Testis (tissue), 2 donors: Measurements from ENCODE around the gene AUTS2.

Source experiments
- POLR2A ChIP-seq: fragments of 450-650 bp; IDR thresholded peaks from one replicate; pipeline ENCODE4 v1.6.1; 2017; ENCODE audit warnings: antibody characterized with exemption, mild to moderate bottlenecking, moderate library complexity
- TF ChIP-seq, protein P1 (sequence below), 3 experiments: fragments of 450-650 bp in 2 of 3; fragments of 200-600 bp in 1 of 3; sonication (generic) in 1 of 3; IDR thresholded peaks; one replicate each; pipeline ENCODE4 v1.5.1; 2016 to 2019; ENCODE audit warnings: antibody characterized with exemption in 3 of 3, mild to moderate bottlenecking in 2 of 3, moderate library complexity in 1 of 3

DNA sequence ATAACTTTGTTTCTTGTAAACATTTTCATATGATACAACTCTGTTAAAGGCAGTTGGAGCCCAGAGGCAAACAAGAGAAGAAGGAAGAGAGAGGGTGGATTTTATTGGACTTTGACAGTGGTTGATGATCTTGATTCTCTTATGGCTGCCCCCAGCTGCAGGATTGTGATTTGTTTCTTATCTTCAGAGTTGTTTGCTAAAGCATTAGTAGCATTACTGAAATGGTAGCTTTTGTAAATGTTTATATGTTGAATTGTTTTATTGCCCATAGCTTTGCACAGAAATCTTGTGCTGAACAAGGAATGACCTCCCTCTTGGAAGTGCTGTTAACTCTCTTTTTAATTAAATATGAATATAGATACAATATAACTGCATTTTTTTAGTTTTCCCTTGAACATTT lies 309.4 kb downstream of the AUTS2 start:
- TF ChIP-seq, protein P1, sequence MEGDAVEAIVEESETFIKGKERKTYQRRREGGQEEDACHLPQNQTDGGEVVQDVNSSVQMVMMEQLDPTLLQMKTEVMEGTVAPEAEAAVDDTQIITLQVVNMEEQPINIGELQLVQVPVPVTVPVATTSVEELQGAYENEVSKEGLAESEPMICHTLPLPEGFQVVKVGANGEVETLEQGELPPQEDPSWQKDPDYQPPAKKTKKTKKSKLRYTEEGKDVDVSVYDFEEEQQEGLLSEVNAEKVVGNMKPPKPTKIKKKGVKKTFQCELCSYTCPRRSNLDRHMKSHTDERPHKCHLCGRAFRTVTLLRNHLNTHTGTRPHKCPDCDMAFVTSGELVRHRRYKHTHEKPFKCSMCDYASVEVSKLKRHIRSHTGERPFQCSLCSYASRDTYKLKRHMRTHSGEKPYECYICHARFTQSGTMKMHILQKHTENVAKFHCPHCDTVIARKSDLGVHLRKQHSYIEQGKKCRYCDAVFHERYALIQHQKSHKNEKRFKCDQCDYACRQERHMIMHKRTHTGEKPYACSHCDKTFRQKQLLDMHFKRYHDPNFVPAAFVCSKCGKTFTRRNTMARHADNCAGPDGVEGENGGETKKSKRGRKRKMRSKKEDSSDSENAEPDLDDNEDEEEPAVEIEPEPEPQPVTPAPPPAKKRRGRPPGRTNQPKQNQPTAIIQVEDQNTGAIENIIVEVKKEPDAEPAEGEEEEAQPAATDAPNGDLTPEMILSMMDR (IDR thresholded peaks at IDR 0.05), result no peak
- TF ChIP-seq POLR2A, result no peak
